RPMI8226 (cell line): ENCODE measurements around the gene RAD51B.

Experiments used
- DNase-seq: peaks from one replicate; pipeline ENCODE4 v3.0.0-alpha.2; 2015

The RAD51B gene

DNA sequence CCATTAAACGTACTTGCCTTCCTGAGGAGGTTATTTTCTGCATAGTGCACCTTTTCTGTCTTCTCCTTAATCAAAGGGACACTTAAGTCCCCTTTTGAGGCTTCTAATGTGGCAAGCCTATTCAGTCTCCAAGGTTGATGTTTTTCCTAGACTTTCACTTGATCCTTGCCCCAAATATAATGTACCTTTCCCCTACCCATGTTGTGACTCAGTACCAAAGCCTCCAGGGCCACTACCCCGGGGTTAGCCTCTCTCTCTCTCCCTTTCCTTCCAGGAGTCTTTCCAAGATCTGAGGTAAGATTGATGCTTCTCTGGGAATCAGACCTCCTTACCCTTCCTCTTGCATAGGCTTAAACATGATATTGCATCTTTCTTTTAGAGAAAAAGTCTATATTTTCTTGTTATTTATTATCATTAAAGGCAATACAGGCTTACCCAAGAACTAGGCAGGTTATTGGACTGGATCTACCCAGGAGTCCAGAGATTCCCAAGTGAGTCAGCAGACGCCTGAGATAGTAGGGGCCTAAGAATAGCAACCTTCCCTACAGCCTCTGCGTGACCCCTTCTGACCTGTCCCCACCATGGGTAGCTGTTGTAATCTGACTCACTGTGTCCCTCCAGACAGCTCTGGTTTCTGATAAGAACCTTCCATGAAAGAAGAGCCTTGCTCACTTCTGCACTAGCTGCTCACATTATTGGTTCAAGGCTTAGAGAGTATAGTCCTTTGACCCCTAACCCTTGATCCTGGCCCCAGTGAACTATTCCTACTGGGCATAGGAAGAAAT lies 800.4 kb downstream of the RAD51B start:
- no peak for DNase-seq

DNA sequence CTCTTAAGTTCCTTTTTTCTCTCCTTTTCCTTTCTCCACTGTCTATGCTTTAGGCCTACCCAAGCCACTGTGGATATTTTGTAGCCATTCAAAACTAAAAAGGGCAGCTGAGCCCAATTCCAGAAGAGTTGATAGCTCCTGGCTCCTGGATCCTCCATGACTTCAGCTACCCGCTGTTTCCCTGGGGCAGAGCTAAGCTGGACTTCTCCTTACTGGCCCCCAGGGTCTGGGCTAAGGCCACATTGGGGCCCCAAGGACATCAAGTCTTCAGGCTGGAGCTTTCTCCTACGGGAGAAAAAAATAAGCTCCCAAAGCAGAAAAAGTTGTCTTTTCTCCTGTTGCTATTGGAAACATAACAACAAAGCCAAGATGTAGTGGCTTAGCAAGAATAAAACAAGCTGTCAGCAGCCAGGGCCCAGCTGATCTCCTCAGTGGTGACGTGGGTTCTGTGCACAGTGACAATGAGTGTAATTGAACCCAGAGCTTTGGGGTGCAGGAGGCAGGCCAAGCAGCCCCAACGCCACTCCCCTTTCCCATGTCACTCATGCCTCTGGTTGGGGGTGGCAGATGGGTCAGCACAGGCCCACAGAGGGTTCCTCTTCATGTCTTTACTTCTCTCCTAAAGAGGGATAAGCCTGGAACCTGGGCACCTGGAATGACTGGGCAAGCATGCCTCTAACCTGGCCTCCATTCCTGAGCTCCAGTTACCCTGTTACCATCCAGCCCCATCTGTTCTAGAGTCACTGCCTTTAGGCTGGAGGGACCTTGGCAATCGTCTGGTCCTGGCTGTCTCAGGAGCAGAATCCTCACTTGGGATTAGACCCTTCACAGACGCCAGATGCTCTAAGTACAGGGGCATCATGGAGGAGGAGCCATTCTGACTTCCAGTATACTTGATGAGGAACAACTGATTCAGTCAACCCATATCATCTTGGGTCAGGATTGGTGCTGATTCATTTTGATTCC lies 802.1 kb downstream of the RAD51B start:
- no peak for DNase-seq

DNA sequence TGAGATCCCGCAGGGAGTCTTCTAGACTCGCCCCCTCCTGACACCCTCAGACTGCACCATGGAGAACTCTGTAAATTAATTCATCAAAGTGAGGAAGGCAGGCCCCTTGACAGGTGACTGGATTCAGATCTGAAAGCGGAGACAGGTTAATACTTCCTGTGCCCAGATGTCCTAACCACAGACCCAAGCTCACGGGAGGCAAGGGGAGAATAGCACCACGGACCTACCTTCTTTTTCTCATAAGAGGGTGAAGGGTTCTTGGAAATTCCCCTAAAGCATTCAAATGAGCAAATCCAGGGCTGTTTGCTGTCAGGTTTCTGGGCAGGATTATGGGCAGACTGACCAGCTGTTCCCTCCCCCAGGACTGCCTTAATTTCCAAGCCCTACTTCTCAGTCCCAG lies 803.3 kb downstream of the RAD51B start:
- peak; percentile 24 for DNase-seq

DNA sequence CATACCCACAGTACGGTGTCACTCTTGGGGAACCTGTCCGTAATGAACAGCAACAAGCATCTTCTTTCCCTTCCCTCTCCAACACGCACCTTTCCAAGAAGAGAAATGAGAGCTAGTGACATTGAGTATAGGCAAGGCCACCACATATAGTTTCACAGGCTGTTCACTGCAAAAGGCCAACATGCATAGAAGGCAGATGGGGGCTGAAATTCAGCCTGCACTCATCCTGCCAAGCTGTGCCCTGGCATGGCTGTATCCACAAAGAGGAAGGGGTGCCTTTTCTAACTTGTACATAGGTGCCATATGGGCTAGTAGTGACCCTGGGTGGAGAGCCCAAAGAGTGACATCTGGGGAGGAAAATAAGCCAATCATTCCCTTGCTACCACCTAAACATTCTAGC lies 803.7 kb downstream of the RAD51B start:
- no peak for DNase-seq

DNA sequence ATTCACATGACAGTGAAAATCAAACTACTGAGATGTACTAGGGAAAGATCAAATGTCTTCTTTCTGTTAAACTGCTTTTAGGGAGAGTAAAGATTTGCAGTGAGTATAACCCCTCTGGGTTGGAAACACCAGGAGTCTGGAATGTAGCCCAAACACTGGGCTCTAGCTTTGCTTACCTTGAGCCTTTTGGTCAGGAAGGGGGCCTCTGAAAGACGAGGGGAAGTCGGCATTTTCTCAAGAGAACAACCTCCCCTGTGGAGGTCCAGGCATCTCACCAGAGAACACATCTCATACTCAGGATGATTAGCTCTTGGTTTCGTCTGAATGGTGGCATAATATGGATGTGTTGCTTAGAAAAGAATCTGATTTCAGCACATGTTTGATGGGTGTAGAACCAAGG lies 804.2 kb downstream of the RAD51B start:
- no peak for DNase-seq

DNA sequence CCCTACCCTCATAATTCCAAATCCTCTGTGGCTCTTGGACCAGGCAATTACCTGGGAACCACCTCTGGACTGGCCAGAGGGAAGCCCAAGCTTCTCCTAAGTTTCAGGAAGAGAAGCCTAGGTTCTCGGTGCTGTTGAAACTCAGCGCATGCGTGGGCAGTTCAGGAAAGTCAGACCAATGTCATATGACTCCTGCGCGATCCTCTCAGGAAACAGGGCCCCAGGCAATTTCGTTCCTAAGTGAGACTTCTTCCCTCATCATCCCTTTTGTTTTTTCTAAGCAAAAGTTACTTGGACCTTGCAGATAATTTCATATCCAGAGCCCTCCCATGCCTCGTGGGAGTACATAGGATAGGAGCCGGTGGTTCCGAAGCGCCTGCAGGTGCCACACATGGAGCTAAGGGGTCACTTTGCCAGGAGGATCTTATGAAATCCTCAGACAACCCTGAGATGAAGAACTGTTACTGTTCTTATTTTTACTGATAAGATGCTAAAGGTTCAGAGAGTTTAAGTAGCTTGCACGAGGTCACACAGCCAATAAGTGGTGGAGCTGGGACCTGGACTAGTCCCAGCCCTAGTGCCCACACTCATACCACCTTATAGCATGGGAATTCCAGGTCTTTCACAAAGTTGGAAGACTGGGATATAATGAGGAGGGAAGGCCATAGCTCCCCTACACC lies 805.1 kb downstream of the RAD51B start:
- DNase-seq: no peak

DNA sequence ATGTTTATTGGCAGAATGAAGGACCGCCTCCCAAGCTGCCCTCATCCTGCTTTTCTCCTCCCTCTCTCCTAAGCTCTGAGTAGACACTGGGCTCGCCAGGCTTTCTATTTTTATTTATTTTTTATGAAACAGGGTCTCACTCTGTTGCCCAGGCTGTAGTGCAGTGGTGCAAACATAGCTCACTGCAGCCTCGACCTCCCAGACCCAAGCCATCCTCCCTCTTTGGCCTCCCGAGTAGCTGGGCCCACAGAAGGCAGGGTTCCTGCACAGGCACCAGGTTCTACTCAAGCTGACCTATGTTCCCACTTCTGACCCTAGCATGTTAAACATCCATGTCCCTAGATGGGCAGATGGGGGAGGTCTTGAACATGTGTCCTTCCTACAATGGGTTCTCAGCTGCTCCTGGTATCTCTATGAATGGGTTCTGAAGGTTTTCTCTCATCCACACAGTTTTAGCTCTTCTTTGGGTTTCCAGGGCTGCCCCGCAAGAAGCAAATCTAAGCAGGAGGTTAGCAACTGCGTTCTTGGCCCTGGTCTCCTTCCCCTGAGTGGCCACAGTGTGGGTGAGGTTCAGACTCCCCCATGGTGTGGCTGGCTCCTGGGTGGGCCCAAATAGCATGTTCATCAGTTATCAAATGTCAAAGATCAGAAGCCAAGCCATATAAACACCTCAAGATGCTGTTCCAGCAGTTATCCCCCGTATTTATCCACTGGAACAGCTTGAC lies 805.9 kb downstream of the RAD51B start:
- no peak for DNase-seq

DNA sequence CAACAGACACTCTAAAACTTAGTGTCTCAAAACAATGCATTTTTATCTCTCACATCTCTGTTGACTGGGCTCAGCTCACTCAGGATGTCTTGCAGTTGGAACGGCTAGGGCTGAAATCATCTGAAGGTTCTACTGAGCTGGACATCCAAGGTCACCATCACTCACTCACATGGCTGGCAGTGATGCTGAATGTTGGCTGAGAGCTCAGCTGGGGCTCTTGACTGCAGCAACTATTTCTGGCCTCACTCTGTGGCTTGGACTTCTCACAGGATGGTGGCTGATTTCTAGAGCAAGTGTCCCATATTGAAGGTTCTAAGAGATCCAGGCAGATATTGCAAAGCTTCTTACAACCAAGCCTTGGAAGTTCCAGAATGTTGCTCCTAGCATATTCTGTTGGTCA lies 806.8 kb downstream of the RAD51B start:
- no peak for DNase-seq

DNA sequence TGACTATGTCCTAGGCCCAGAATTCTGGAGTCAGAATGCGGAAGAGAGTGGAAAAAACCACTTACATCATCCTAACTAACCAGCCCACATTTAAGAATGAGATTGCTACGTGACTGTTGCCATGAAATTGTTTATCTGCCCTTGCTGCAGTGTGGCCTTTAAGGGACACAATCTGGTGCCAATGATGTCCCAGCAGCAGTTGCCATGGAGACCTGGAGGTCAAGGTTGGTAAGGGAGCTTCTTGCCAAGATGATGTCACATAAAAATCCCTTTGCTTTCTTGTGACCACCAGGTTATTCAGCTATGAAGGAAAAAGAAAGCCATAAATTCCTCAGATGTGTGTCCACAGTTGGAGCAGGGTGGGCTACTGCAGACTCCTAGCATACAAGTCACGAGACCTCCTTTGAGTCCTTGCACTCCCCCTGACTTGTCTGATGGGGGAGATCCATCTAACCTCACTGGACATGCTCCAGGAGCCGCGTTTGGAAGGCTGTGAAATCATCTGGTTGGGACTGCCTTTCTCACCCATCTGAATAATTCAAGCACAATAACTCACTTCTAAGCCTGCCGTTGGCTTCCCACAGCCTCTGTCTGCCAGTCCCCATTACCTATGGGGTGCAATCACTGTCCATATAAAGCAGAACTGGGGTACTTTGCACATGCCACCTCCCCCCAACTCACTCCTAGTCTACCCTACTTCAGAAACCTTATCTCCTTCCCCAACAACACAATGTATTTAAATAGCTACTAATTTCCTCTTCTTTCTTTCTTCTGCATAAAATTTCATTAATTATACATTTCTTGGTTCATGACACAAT lies 807.7 kb downstream of the RAD51B start:
- no peak for DNase-seq

DNA sequence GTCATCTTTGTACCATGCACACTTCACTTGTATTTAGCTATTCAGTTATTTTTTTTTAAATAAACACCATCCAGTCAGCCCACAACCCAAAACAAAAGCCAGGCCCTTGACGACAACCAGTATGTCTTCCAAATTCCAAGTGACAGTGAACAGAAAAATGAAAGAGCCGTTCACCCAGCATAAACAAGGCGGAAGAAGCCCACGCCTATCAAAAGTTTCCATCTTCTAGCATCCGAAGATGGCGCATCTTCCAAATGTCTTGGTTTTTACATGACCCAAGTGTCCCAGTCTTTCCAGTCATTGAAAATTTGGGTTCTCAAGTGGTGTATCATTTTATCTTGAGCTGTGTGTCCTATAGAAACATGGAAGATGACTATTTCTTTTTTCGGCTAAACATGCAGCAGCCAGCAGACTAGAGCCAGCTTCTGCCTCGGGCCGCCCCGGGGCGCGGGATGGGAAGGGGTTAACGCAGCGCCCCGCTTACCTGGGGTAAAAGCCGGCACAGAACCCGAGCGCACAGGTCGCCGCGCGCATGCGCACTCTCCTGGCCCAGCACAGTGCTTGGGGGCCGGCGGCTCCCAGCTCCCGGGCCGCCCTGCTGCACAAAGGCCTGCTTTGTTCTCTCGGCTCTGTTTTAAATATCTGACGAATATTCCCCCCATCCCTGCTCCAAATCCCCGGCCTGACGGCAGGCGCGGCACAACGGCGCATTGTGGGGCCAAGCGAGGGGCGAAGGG lies 808.5 kb downstream of the RAD51B start:
- DNase-seq: no peak

DNA sequence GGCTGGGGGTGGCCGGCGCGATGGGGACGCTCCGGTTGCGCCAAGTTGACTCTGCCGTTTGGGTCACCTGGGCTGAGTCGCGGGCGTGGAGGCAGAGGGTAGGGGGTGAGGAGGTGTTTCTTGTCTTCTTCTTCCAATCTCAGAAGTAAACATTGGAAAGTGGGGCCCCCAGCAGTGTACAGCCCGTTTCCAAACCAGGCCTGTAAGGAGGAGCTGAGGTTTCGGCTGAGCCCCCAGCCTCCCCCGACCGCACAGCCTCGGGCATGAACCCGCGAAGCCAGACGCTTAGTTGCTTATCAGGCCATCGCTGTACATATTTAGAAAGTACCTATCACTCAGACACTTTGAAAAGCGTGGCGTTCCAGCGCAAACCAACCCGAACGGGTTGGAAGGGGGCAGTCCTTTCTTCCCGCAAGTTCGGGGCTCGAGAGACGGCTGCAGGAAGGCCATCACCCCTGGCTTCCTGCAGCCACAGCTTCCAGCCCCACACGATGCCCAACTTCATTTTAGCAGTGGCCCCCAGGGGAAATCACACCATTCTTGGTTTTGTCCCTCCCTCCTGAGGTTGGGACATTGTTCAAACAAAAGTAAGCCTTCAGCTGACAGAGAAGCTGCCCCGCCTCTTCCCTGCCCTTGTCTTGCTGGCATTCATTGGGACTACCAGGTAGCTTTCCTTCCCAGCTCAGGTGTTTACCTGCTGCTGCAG lies 809.2 kb downstream of the RAD51B start:
- DNase-seq: no peak

DNA sequence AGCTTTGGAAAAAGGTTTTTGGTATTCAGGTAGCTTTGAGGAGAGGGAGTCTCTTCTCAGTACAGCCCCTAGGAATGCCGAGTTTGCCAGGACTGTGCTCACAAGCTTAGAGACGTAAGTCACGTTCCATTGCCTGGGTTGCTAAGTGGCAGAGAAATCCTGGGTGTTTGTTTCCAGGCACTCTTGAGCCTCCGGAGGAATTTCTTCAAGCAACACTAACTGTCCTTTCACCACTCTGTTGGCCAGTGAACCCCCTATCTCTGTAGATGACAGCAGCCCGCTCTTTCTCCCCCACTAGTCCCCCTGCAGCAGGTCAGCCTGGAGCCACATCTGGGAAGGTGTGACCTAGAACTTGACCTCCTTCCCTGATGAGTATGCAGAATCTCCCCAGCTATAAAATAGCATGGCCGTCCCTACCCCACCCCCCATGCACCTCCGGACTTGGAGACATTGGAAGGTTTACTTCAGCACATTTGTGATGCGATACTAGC lies 810.5 kb downstream of the RAD51B start:
- DNase-seq: no peak

DNA sequence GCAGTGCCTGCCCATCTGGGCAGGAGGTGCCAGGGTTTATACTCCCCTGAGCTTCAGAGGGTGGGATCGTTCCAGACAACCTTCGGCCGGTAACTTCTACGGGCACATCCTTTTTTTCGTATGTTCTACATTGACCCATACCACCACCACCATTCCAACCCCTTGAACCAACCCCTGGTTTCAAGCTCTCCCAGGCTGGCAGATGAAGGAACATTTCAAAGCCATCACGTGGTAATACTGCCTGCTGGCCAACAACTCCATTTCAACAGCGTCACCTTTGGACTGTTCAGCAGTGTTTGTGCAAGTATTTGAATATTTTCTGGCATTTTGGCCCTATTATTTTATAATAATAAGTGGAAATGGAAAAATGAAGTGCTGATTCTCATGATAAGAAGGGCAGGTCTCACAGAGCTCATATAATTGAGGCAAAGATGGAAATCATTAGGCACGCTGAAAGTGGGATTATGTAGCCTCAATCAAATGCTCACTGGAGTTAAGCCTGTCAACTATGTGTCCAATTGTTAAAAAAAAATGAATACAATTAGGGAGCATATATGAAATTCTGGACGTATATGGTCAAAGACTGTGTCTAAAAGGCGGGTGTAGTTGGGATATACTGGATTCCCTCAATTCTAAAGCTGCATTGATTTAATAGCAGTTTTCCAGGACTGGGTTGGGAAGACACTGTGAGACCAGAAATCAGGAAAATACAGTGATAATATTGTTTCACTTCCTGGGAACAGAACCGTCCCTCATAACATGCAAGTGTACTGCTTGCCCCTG lies 811.2 kb downstream of the RAD51B start:
- no peak for DNase-seq

DNA sequence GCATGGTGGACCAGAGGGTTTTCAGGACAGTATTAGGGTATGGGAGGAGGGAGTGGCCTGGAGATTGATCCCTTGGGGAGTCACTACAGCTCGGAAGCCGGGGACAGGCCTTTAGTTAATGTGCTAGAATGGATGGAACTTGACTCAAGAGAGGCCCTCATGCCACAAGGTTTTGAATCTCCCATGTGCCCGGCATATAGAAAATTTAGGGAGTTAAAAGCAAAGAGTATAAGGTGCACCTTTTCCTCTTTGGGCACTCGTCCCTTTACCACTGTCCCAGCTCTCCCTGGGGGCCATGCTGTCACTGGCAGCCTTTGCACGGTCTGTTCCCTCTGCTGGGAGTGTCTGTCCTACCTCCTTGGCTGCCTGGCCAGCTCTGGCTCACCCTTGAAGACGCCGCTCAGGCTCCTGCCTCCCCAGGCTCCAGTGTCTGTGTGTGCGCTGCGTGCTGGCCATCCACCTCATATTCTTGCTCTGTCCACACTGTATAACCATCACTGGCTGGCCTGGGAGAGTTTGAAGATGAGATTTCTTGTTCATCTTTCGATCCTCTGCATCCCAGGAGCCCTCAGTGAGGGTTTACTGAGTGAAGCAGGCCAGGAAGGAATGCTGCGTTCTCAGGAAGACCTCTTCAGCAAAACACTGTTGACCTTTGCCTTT lies 811.9 kb downstream of the RAD51B start:
- no peak for DNase-seq

DNA sequence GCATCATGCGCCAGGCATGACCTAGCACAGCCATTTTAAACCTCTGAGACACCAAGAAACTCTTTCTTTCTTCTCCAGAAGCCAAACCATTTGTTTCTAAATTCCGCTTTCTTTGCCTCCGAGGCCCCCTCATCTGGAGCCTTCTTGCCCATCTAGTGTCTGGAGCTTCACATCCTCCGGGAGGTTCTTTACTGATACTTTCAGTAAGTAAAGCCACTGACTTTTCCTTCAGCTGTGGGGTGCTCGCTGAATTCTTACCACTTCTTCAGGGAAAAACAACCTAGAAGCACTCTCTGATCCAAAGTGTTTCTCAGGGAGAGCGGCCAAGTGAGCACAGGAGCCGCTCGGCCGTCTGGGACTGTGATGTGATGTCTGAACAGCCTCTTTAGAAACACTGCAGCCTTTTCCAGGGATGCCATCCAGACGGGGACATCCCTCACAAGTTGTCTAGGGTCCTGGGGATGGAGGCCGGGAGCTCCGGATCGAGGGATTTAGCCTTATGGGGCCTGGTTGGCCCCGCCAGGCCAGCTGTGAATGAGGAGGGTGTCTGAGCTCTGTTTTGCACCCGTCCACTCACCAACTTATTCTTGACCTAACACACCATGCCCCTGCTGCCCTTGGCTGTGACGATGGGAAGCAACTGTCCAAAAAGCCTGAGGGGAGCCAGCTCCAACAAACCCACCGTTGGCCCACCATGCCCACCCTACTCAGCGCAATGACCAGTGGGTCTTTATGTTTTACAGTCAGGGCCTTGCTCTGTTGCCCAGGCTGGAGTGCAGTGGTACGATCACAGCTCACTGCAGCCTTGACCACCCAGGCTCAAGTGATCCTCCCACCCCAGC lies 812.7 kb downstream of the RAD51B start:
- no peak for DNase-seq

DNA sequence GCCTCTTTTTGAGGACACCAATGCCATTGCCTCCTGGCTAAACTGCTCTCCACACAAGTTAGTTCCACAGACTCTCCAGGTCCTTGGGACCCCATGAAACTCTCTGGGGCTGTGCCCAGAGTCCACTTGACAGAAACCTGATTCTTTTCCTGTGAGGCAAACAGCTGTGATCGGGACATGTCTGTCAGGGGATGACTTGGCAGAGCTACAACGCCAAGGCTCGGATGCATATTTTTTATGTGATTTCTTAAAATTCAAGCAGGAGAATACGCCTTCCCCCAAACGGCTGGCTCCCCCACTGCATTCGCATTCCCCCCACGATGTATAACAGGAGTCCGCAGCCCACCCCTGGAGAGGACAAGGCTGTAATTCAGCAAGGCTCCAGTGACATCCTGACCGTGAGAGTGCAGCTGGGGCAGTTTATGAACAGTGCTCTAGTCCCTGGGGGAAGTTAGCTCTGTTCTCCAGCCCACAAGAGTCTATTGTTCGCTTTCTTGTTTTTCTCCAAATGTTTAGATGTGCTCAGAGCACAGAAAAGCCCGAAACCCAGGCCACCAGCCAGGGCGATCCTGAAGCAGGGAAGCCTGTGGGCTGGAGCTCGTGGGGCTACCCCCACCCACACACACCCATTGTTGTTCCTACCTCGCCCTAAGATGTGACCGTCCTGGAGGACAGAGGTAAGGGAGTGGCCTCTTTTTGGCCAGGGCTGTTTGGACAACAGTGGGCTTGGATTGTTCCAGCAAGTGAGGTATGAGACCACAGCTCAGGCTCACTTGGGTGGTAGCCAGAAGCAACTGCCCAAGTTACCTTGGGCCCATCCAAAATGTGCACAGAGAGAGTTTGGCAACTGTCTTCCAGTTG lies 813.8 kb downstream of the RAD51B start:
- DNase-seq: no peak

DNA sequence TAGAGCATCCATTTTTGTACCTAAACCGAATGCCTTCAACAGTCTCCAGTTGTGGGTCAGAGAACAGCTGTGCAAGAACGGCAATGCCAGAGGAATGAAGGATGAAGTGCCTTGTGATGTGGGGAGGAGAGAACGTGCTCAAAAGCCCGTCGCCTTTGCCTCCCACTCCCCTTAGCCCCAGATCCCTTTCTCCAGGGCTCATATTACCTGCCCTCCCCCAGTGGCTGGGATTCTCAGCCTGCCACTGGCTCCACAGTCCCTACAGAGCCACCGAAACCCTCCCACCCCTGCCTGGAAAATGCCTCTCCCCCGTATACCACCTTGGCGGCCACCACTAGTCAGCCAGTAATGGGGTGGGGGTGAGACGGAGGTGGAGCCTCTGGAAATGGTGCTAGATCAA lies 814.8 kb downstream of the RAD51B start:
- DNase-seq: no peak
